ENCODE data around the gene PFKFB3.

- TF ChIP-seq CTCF (IDR thresholded peaks at IDR 0.05) (no peak), POLR2AphosphoS5 (IDR thresholded peaks at IDR 0.05; ENCODE audit: insufficient read depth in 1 of 2, low read depth in 1 of 2) (no peak)
These were observed 8.4 kb upstream of the PFKFB3 start for GRCh38 chr10:6194311-6194710.

Data from vagina (tissue), 2 donors.